ENCODE results near the gene USP11.

GRCh38 chrX:47223476-47224250 lies 9.1 kb upstream of the USP11 start:
- TF ChIP-seq EZH2 (IDR thresholded peaks at IDR 0.05; ENCODE audit: borderline replicate concordance, low read depth, low read length, severe bottlenecking): no peak
- TF ChIP-seq, protein P1, sequence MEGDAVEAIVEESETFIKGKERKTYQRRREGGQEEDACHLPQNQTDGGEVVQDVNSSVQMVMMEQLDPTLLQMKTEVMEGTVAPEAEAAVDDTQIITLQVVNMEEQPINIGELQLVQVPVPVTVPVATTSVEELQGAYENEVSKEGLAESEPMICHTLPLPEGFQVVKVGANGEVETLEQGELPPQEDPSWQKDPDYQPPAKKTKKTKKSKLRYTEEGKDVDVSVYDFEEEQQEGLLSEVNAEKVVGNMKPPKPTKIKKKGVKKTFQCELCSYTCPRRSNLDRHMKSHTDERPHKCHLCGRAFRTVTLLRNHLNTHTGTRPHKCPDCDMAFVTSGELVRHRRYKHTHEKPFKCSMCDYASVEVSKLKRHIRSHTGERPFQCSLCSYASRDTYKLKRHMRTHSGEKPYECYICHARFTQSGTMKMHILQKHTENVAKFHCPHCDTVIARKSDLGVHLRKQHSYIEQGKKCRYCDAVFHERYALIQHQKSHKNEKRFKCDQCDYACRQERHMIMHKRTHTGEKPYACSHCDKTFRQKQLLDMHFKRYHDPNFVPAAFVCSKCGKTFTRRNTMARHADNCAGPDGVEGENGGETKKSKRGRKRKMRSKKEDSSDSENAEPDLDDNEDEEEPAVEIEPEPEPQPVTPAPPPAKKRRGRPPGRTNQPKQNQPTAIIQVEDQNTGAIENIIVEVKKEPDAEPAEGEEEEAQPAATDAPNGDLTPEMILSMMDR (IDR thresholded peaks at IDR 0.05; ENCODE audit: borderline replicate concordance, extremely low read depth, low read length, poor library complexity, severe bottlenecking): no peak
